ENCODE data around the gene PAK5.

The PAK5 gene

DNA sequence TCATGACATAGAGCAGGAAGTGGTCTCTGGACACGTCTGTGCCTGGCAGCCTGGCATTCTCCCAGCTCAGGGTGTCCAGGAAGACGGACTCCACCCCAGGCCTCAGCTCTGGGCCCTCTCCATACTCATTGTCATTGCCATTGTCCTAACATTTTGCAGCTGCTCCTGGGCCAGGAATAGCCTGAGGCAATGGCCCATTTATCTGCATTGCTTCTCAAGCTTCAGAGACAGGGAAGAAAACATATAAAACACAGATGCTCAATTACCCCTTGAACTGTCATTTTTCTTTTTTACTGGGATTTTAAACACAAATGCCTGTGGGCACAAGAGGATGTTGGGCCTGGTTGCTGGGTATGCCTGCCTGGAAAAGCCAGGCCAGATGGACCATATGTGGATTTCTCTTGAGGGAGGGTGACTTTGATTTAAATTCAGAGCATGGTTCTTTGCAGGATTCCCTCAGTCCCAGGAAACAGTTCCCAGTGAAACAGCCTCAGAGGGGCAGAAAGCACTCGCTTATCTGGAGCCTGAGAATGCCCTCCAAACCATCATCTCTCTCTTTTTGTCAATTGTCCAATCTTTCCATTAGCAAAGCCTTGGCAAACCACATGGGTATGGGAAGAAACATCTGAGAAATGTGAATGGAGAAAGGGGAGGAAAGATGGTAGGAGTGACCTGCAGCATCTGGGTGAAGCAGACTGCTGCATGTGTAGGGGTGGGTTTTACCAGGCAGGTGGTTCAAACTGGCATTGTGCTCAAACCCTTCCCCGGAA is 306.6 kb downstream of the PAK5 start:
- H3K4me3 ChIP-seq (ENCODE audit: low read length), result no peak overlapping the region
- DNase-seq (ENCODE audit: low read depth), result no peak
- TF ChIP-seq, protein P1, sequence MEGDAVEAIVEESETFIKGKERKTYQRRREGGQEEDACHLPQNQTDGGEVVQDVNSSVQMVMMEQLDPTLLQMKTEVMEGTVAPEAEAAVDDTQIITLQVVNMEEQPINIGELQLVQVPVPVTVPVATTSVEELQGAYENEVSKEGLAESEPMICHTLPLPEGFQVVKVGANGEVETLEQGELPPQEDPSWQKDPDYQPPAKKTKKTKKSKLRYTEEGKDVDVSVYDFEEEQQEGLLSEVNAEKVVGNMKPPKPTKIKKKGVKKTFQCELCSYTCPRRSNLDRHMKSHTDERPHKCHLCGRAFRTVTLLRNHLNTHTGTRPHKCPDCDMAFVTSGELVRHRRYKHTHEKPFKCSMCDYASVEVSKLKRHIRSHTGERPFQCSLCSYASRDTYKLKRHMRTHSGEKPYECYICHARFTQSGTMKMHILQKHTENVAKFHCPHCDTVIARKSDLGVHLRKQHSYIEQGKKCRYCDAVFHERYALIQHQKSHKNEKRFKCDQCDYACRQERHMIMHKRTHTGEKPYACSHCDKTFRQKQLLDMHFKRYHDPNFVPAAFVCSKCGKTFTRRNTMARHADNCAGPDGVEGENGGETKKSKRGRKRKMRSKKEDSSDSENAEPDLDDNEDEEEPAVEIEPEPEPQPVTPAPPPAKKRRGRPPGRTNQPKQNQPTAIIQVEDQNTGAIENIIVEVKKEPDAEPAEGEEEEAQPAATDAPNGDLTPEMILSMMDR (conservative IDR thresholded peaks at IDR 0.05; ENCODE audit: low read depth, low read length), result no peak

DNA sequence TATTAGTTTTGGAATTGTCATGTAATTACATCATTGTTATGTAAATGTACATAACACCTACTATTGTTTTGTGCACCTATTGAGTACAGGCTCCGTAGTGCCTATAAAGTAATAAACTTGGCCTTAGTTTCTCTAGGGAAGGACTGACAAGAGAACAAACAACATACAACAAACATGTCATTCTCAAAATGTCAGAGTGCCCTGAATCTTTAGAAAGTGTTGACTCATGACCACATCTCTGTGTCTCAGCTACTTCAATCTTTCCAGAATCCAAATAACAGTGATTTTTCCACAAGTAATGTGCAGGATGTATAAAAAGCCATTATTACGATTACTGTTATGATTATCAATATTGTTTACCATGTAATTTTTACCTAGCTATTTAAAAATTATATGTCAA is 307.3 kb downstream of the PAK5 start:
- no peak for DNase-seq (ENCODE audit: low read depth)
- no peak overlapping the region for H3K4me3 ChIP-seq (ENCODE audit: low read length)
- TF ChIP-seq, protein P1 (conservative IDR thresholded peaks at IDR 0.05; ENCODE audit: low read depth, low read length), result no peak

DNA sequence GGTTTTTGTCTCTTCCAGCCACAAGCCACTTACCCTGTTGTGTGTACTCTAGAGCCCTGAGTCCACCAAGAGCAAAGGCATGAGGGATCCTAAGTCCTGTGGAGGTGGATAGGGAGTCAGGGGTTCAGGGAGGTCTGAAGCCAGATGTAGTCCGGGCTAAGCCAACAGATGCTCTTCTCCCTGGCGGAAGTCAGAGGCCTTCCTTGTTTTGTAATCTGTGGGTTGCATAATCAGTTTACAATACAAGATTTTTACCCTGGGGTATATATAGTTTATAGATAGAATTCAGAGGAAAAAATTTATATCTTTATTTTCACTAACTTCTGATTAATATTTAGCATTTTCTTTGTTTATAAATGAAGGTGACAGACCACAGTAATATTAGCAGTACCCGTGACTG is 315.2 kb downstream of the PAK5 start:
- TF ChIP-seq, protein P1 (conservative IDR thresholded peaks at IDR 0.05; ENCODE audit: low read depth, low read length), result no peak
- H3K4me3 ChIP-seq (ENCODE audit: low read length), result no peak overlapping the region
- no peak for DNase-seq (ENCODE audit: low read depth)

DNA sequence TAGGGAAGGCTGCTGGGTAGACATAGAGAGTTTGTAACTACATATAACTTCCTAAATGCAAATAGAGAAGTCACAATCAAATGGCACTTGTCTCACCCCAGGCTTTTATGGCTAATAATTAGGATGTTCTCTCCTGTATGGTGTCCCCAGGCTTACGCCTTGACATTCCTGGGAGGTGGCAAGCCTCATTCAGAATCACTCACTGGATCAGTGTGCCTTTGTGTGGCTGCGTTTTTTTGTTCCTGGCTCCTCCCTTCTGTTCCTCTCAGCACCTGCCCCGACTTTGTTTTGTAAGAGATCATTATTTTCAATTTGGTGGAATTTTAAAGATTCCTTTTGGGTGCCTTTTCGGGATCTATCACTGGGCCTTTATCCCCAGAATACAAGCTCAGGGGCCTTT is 318.8 kb downstream of the PAK5 start:
- no peak for DNase-seq (ENCODE audit: low read depth)
- TF ChIP-seq, protein P1 (conservative IDR thresholded peaks at IDR 0.05; ENCODE audit: low read depth, low read length), result no peak
- no peak overlapping the region for H3K4me3 ChIP-seq (ENCODE audit: low read length)

DNA sequence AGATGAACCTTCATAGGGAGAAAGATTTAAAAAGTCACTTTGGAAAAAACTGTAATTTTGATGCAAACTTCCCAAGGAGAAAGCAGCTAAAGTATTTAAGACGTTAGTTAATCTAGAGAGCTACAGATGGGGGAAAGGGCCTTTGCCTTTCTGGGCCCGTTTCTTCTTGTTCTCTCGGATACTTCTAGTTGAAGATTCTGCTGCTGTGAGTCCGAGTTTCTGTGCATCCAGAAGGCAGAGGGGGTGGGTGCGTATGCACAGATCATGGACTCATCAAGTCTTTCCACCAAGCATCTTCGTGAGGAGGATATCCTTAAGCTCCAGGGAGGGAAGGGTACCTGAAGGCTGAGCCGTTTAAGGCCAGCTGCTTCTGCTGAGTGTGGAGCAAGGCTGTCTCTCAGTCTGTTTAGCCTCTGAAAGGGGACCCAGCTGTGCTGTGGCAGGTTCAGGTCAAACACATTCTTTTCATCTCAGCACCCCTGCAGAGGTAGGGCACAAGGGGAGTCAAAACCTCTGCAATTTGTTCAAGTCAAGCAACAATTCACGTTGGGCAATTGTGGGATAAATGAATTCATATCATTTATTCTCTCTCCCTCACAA is 320.2 kb downstream of the PAK5 start:
- H3K4me3 ChIP-seq (ENCODE audit: low read length), result no peak overlapping the region
- no peak for DNase-seq (ENCODE audit: low read depth)
- TF ChIP-seq, protein P1 (conservative IDR thresholded peaks at IDR 0.05; ENCODE audit: low read depth, low read length), result no peak

DNA sequence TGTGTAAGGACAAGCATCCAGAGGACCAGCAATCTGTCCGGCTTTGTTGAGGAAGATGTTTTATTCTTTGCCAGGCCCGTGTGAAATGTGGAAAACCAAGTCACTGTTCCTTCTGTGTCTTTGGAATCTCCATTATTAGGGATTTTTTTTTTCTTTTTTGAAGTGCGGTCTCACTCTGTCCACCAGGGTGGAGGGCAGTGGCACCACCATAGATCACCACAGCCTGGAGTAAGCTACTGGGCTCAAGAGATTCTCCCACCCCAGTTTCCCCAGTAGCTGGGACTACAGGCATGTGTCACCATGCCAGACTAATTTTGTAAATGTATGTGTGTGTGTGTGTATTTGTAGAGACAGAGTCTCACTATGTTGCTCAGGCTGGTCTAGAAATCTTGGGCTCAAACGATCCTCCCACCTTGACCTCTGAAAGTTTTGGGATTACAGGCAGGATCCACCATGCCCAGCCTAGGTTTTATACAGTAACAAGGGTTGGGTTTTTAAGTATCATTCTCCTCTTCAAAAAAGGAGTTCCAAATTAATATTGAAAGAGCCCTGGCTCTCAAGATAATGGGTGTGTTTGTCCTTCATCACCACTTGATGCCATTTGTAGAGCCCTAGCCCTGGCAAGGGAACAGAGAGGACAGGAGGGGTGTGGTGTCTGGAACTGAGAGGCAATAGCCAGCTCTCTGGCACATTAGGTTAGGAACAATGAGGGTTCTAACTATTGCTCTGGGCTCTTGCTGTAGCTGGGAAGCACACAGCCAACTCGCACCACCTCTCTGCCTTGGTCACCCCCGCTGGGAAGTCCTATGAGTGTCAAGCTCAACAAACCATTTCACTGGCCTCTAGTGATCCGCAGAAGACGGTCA is 321.3 kb downstream of the PAK5 start:
- no peak for DNase-seq (ENCODE audit: low read depth)
- no peak overlapping the region for H3K4me3 ChIP-seq (ENCODE audit: low read length)
- TF ChIP-seq, protein P1 (conservative IDR thresholded peaks at IDR 0.05; ENCODE audit: low read depth, low read length), result no peak
